HG03571 (cell line): ENCODE results near the gene UGDH.

ENCODE experiments used
- ATAC-seq: cut with Tn5 transposase; IDR thresholded peaks from one replicate; pipeline ENCODE4 v1.9.1; 2021; ENCODE audit not compliant: unreplicated experiment

UGDH gene

DNA sequence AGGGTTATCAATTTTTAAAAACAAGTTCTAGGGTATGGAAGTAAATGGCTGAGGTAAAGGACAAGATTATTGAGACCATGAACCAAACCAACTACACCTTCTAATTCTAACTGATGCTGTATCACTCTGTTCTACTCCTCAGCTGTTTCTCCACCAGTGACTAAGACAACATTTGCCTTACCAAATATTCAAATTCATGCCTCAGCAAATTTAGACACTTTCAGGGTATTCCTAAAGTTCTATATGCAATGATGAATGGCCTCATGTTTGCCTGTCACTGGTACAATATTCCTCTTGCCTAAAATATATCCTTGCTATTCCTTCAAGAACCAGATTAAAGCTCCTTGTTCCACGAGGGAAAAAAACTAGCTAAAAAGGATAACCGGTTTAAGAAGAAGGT, 73.5 kb downstream of the UGDH start:
- no peak for ATAC-seq

DNA sequence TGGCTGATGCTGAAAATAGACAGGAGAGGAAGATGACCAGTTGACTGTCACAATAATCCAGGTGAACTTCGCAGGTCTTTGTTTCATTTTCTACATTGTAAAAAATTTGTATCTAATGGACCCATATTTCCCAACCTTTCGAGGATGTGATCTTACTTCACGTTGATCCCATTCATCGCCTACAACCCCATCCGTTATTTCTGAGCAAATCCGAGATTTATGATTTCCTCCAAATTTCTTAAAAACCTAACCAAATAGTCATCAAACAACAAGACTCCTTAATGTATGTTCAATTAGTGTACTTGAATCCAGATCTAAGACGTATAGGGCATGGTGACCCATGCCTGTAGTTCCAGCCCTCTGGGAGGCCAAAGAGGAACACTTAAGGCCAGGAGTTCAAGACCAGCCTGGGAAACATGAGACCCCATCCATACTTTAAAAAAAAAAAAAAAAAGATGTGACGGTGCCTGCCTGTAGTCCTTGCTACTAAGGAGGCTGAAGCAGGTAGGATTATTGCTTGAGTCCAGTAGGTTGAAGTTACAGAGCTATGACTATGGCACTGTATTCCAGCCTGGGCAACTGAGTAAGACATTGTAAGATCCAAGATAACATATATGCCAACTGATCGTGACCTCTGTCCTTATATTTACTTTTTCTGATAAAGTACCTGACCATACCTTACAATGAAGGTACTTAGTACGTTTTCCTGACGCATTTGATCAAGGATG, 74.2 kb downstream of the UGDH start:
- no peak for ATAC-seq

DNA sequence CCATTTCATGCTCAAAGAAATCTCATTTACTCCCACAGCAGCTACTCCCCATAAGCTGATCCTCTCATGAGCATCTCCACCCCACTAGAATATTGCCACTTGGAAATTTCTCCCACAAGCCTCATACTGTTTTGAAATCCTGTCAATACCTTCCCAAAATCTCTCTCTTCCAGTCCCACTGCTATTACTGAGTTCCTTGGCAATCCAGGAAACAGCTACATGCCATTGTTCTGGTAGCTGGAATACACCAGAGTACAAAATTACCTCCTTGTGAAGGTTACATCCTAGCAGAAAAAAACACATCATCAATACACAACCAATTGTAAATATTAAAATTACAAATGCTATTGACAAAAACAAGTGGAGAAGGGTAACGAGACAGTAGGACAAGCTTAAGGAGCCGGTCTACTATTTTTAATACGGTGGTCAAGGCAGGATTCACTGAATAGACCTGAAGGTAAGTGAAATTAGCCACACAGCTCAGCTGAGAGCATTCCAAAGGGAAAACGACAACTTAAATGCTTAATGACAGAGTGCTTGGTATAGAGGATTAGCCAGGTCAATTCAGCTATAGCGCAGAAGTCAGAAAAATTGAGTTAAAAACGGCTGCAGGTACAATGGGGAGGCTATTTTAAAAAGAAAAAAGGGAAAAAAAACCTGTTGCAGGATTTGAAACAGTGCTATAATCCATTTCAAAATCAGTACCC, 74.9 kb downstream of the UGDH start:
- ATAC-seq, result no peak

DNA sequence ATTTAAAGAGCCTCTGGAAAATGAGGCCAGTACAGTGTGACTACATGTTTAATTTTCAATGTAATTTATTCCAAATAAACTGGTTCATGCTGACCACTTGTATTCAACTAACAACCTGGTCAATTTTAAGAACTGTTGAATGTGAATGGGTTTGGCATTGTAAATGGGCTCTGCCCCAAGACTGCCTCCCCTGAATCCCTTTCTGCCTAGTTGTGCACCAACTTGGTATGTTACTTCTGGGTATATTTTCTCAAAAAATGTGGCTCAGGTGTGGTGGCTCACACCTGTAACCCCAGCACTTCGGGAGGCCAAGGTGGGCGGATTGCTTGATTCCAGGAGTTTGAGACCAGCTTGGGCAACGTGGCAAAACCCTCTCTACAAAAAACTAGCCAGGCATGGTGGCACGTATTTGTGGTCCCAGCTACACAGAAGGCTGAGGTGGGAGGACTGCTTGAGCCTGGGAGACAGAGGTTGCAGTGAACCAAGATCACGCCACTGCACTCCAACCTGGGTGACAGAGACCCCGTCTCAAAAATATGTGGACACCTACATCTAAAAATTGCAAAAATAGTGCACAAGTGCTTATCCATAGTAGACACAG, 75.7 kb downstream of the UGDH start:
- no peak for ATAC-seq

DNA sequence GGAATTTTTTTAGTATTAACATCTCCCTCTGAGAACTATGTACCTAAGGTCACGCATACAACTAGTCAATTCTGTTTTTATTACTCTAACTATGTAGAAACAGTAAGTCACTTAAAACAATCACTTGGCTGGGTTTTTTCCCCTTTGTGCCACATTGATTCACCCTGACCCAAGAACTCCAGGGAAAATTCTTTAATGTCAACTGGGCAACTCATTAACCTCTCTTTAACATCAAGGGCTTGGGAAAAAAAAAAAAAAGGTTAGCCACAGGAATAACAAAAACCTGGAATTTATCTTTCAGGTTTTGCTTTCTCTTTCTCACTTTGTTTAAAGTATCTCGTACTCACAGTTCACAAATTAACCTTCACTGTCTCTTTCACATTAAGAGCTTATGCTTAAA, 76.6 kb downstream of the UGDH start:
- no peak for ATAC-seq
